Stimulated activated effector memory CD8-positive, alpha-beta T cell treated with anti-CD3 and anti-CD28 coated beads, Interleukin-12 subunit alpha, Interleukin-12 subunit beta, amount 100 ng/mL, for 72 hours (primary cell): ENCODE results near the gene PLA2G6.

Experiments
- ATAC-seq: fragments of 150-1000 bp; cut with Tn5 transposase; 2 replicates; pipeline ENCODE4 v1.10.0; 2021
- DNase-seq, 2 donors: peaks; one replicate each; pipeline ENCODE4 v3.0.0; 2021 to 2022; ENCODE audit warnings: low spot score in 2 of 2
- H3K27ac Mint-ChIP-seq: one replicate; pipeline ENCODE4 v1.8.0; 2022; ENCODE audit warnings: mild to moderate bottlenecking, mixed read lengths
- H3K36me3 Mint-ChIP-seq: one replicate; pipeline ENCODE4 v1.8.0; 2022; ENCODE audit warnings: mild to moderate bottlenecking, mixed read lengths
- H3K4me1 Mint-ChIP-seq: one replicate; pipeline ENCODE4 v1.8.0; 2022; ENCODE audit warnings: mixed read lengths
- H3K4me3 Mint-ChIP-seq: one replicate; pipeline ENCODE4 v1.8.0; 2022; ENCODE audit warnings: mild to moderate bottlenecking, mixed read lengths
- H3K9me3 Mint-ChIP-seq: one replicate; pipeline ENCODE4 v1.8.0; 2022; ENCODE audit warnings: mixed read lengths

Gene PLA2G6

DNA sequence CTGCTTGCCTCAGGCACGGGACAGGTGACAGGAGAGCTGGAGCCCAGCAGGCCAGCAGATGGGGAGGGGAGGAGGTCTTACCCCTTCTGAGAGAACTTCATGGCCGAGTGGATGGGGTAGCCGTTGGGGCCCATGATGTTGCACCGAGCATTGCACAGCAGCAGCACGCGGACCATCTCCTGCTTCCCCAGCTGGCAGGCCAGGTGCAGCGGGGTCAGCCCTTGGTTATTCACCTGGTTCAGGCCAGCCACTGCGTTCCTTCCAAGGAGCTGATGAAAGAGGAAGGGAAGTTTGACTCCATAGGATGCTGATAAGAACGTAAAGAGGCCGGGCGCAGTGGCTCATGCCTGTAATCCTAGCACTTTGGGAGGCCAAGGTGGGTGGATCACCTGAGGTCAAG lies 41.7 kb downstream of the PLA2G6 start:
- Mint-ChIP-seq H3K9me3 (no peaks in the 10 kb centered on the region), H3K4me1 (peaks cover 22% of the 10 kb centered on the region), H3K4me3 (no peak overlapping the region), H3K36me3 (peaks cover 37% of the 10 kb centered on the region), H3K27ac (no peak overlapping the region)
- DNase-seq, result no peak
- ATAC-seq, result no peak

DNA sequence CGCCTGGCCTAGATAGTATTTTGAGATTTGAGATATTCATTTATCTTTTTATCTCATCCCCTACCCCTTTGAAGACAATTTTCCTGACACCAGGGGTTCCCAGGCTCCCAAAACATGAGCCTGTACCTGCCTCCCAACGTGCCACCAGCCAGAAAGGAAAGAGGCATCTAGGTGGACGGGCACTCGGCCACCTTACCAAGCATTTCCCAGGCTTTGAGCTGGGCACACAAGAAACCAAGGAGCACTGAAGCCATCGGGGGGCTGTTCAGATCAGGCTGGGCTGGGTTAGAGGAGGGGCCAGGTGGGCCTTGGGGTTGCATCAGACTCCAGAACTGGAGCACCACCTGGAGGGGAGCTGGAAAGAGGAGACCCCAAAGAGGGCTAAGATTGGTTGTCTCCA lies 42.7 kb downstream of the PLA2G6 start:
- peaks cover 19% of the 10 kb centered on the region for H3K4me1 Mint-ChIP-seq
- no peak overlapping the region for H3K4me3 Mint-ChIP-seq
- H3K9me3 Mint-ChIP-seq, result no peaks in the 10 kb centered on the region
- DNase-seq, result no peak
- H3K27ac Mint-ChIP-seq, result no peak overlapping the region
- peaks cover 32% of the 10 kb centered on the region for H3K36me3 Mint-ChIP-seq
- ATAC-seq, result no peak

DNA sequence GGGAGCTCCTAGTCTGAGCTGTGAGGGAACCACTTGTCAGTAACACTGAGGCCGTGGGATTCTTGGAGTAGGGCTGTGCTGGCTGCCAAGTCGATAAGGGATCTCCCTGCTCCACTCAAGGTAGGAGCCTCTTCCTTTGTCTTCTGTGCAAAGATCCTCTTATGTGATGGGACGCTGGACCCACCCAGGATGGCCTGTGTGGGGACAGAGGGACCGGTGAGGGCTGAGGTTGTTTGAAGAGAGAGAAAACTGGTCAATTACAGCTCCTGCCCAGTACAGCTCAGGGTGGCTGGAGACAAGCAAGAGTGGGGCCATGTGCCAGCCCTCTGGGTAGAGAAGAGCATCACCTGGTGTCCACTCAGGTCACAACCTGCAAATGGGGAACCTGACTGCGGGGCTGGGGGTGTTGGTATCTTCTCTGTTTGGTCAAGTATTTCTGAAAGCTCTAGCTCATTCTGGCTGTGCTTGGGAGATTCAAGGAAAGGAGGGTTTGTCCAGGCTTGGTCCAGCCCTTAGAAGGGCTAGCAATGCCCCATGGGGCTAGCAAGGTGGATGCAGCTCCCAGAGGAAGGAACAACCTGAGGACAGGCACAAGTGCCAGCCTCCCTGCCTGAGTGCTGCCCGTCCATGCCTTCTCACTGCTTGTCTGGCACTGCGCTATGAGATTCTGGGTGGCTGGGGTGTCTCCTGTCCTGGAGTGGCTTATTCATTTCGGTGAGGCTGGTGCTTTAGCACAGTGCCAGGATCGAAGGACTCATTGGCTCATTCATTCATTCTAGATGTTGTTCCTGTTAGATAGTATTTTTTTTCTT lies 43.5 kb downstream of the PLA2G6 start:
- ATAC-seq (no peak), DNase-seq (no peak)
- peaks cover 10% of the 10 kb centered on the region for H3K4me1 Mint-ChIP-seq
- no peak overlapping the region for H3K4me3 Mint-ChIP-seq
- peaks cover 24% of the 10 kb centered on the region for H3K36me3 Mint-ChIP-seq
- no peaks in the 10 kb centered on the region for H3K9me3 Mint-ChIP-seq
- H3K27ac Mint-ChIP-seq, result peak overlapping the region; percentile 76

DNA sequence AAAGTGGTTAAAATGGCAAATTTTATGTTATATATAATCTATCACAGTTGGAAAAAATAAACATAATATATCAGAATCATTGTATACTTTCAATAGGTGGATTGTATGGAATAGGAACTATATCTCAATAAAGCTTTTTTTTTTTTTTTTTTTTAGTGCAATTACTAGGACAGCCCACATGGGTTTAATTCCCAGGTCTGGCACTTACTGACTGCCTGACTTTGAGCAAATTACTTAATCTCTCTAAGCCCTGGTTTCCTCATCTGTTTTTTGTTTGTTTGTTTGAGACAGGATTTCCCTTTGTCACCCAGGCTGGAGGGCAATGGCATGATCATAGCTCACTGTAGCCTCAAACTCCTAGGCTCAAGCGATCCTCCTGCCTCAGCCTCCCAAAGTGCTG lies 45.0 kb downstream of the PLA2G6 start:
- ATAC-seq (no peak), DNase-seq (no peak)
- peak overlapping the region; percentile 76 for H3K27ac Mint-ChIP-seq
- no peaks in the 10 kb centered on the region for H3K9me3 Mint-ChIP-seq
- no peak overlapping the region for H3K4me3 Mint-ChIP-seq
- H3K36me3 Mint-ChIP-seq, result peaks cover 32% of the 10 kb centered on the region
- peaks cover 7% of the 10 kb centered on the region for H3K4me1 Mint-ChIP-seq

DNA sequence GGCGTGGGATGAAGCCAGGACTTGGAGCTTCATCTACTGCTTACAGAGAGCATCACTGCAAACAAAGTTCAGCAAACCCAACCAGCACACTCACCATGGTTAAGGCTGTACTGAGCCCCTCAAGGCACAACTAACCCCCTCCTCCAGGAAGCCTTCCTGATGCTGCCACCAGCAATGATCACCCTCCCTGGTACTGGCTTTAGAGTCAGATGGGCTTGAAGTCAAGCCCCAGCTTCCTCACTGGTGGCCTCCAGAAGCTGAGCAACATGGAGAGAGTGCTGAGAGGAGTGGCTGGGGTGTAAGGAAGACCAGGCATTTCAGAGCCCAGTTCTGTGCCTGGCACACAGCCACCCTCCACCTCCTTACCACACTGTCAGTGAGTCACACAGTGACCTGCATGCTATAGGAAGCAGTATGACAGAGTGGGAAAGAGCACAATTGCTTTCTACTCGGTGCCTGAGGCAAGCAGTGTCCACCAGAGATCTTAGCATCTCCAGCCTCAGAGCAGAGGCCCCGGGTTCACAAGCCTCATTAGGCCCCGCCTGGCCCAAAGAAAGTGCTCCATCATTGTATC lies 46.4 kb downstream of the PLA2G6 start:
- H3K36me3 Mint-ChIP-seq, result peaks cover 34% of the 10 kb centered on the region
- H3K4me1 Mint-ChIP-seq, result peaks cover 7% of the 10 kb centered on the region
- no peak overlapping the region for H3K4me3 Mint-ChIP-seq
- peak overlapping the region; percentile 45 for H3K27ac Mint-ChIP-seq
- DNase-seq (no peak), ATAC-seq (peak; percentile 84)
- H3K9me3 Mint-ChIP-seq, result no peaks in the 10 kb centered on the region

DNA sequence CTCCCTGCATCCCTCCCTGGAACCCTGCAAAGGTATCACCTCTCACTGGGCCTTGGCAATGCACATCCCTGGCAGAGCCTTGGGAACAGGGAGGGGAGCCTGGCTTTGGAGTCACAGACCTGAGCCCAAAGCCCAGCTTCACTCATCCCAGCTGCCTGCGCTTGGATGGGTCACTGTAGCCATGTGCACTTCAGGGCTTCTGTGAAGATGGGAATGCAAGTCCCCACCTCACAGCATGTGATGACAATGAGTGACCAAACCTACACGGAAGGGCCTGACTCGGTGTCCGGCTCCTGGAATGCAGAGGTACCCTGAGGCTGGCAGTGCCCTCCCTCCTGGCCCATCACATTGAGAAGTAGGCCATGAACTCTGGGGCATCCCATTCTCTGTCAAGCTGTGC lies 48.3 kb downstream of the PLA2G6 start:
- H3K27ac Mint-ChIP-seq, result no peak overlapping the region
- no peak overlapping the region for H3K4me3 Mint-ChIP-seq
- peaks cover 24% of the 10 kb centered on the region for H3K36me3 Mint-ChIP-seq
- DNase-seq (no peak), ATAC-seq (no peak)
- H3K4me1 Mint-ChIP-seq, result peaks cover 7% of the 10 kb centered on the region
- H3K9me3 Mint-ChIP-seq, result no peaks in the 10 kb centered on the region

DNA sequence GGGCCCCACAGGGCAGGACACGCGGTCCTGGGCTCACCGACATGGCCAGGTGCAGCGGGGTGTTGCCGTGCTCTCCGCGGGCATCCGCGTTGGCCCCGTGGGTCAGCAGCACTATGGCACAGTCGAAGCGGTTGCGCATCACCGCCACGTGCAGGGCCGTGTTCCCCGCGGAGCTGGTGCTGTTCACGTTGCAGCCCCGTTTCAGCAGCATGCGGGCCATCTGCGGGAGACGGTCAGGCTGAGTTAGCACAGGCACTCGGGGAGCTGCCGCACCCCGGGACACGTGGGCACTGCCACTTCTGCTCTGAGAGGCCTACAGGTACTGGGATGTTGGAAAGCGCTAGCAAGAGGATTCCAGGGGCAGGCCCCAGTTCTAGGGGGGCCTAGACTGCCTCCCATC lies 48.8 kb downstream of the PLA2G6 start:
- ATAC-seq, result no peak
- H3K4me1 Mint-ChIP-seq, result peaks cover 7% of the 10 kb centered on the region

DNA sequence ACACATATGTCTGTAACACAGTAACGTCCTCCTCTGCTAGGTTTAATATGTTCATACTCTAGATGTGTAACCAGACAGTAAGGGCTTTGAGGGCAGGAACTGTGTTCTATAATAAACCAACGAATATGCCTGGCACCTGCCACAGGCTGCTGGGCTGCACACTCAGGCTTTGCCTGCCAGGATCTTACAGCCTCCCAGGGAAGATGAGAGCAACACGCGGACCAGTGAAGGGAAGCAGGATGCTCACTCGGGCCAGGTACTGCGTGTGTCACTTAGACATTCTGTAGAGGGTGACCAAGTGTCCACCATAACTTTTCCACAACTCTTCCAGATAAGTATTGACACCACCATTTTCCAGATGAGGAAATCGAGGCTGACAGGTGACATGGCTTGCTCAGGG lies 49.5 kb downstream of the PLA2G6 start:
- Mint-ChIP-seq H3K36me3 (peaks cover 19% of the 10 kb centered on the region), H3K4me3 (no peak overlapping the region), H3K27ac (no peak overlapping the region), H3K9me3 (no peaks in the 10 kb centered on the region), H3K4me1 (peaks cover 7% of the 10 kb centered on the region)
- no peak for DNase-seq
- ATAC-seq, result no peak

More for the DNA sequence above, 48.8 kb downstream of the PLA2G6 start:
- Mint-ChIP-seq H3K36me3 (peaks cover 22% of the 10 kb centered on the region), H3K4me3 (no peak overlapping the region), H3K27ac (no peak overlapping the region), H3K9me3 (no peaks in the 10 kb centered on the region)
- DNase-seq, result no peak

DNA sequence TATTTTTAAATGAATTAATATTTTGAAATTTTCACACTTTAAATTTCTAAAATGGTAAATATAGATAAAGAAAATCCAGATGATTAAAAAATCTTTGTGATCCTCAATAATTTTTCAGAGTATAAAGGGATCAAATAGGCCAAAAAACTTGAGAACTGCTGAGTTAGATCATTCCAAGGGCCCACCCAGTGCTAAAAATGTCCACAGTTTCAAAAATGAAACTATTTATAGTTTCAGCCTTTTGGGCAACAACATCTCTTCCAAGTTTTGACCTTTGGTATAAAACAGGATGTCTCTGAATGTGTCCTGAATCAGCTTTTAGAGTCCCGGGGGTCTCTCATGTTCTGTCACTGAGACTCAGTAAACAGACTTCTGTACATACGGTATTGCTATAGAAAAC lies 50.2 kb downstream of the PLA2G6 start:
- peaks cover 24% of the 10 kb centered on the region for H3K36me3 Mint-ChIP-seq
- H3K9me3 Mint-ChIP-seq, result no peaks in the 10 kb centered on the region

DNA sequence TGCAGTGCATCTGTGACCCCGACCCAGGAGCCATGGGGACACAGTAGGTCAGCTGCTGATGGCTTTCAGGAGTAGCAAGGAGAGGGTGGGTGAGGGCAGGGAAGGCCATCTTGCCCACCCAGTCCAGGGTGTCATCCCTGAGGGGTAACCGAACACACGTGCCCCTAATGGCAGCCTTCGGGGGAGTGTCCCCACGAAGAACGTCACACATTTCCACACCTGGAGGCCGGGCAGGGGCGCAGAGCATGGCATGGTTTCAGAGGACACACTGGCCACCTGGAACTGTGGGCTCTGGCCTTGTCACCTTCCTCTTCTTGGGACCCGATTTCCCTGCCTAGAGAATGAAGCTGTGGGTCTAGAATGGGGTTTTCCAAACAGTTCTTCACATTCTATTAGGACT lies 51.8 kb downstream of the PLA2G6 start:
- no peaks in the 10 kb centered on the region for H3K4me1 Mint-ChIP-seq
- H3K27ac Mint-ChIP-seq, result no peak overlapping the region
- DNase-seq (no peak), ATAC-seq (no peak)
- peaks cover 16% of the 10 kb centered on the region for H3K36me3 Mint-ChIP-seq
- no peak overlapping the region for H3K4me3 Mint-ChIP-seq
- H3K9me3 Mint-ChIP-seq, result no peaks in the 10 kb centered on the region

More for the DNA sequence above, 50.2 kb downstream of the PLA2G6 start:
- no peak overlapping the region for H3K4me3 Mint-ChIP-seq
- H3K27ac Mint-ChIP-seq, result no peak overlapping the region
- H3K4me1 Mint-ChIP-seq, result peaks cover 7% of the 10 kb centered on the region
- DNase-seq (no peak), ATAC-seq (no peak)

DNA sequence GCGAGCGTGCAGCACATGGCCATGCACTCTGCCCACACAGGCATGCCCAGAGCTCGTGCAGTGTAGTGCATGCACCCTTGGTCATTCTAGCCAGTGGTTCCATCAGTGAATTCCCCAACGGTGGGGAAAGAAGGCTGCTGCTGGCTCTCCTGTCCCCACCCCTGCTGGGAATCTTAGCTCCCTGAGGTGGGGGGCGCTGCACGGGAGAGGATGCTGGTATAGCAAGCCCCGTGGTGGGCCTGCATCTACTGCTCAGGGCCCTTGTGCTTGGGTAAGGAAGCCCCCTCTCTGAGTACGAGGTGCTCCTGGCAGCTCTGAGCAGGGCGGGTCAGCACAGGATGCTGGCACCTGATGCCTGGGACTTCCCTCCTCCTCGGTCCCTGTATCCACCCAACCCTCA lies 52.6 kb downstream of the PLA2G6 start:
- ATAC-seq, result no peak
- DNase-seq, result no peak
- no peak overlapping the region for H3K27ac Mint-ChIP-seq
- no peaks in the 10 kb centered on the region for H3K9me3 Mint-ChIP-seq
- no peak overlapping the region for H3K4me3 Mint-ChIP-seq
- peaks cover 6% of the 10 kb centered on the region for H3K4me1 Mint-ChIP-seq
- H3K36me3 Mint-ChIP-seq, result peaks cover 16% of the 10 kb centered on the region

DNA sequence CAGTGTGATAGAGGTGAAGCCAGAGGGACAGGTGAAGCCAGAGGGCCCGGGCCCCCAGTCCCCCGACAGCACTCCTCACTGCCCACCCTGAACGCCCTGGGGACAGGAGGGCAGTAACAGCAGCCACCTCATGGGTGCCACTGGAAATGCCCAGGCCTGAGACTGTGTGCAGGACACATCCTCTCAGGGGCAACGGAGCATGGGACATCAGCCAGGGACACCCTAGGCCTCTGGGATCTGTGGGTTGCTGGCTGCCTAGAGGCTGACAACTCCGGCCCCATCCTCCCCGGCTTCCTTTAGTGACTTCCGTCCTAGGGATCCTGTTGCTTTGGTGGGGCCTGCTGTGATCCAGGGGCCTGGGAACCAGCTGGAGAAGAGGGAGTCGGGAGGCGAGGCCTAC lies 53.8 kb downstream of the PLA2G6 start:
- Mint-ChIP-seq H3K27ac (peak overlapping the region; percentile 35), H3K36me3 (peaks cover 16% of the 10 kb centered on the region), H3K4me3 (no peak overlapping the region), H3K4me1 (peaks cover 6% of the 10 kb centered on the region), H3K9me3 (no peaks in the 10 kb centered on the region)
- DNase-seq, result no peak
- ATAC-seq, result no peak

DNA sequence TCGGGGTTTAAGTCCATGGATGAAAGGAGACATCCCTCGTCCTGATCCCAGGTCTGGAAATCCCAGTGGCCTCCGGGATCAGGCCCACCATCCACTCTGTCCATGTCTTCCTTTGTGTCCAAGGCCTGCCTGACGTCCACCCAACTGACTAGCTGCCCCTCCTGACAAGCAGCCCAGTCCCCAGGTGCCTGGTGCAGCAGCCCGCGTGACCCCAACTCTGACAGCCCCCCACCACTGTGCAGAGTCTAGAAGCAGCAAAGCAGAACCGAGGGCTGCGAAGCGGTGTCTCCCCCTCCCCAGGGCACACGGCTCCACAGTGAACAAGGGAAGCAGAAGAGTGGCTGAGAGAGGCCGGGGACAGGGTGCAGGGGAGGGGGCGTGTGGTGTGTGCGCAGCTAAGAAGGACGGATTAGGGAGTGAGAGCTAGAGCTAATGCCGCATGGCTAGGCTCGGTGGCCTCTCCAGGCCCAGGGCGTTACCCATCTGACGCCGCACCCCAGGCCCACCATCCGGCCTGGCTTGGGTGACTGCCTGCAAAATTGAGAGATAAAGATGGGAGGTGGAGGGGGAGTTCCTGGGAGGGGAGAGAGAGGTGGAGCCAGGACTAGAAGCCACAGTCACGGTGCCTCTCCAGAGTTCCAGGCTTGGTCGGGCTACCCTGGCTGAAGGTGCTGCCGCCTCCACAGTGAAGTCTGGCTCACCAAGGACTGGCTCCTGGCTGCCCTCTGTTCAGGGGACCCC lies 54.5 kb downstream of the PLA2G6 start:
- H3K4me3 Mint-ChIP-seq, result no peak overlapping the region
- H3K27ac Mint-ChIP-seq, result peak overlapping the region; percentile 35
- no peaks in the 10 kb centered on the region for H3K9me3 Mint-ChIP-seq
- H3K4me1 Mint-ChIP-seq, result peaks cover 6% of the 10 kb centered on the region
- ATAC-seq (no peak), DNase-seq (no peak)
- peaks cover 14% of the 10 kb centered on the region for H3K36me3 Mint-ChIP-seq

DNA sequence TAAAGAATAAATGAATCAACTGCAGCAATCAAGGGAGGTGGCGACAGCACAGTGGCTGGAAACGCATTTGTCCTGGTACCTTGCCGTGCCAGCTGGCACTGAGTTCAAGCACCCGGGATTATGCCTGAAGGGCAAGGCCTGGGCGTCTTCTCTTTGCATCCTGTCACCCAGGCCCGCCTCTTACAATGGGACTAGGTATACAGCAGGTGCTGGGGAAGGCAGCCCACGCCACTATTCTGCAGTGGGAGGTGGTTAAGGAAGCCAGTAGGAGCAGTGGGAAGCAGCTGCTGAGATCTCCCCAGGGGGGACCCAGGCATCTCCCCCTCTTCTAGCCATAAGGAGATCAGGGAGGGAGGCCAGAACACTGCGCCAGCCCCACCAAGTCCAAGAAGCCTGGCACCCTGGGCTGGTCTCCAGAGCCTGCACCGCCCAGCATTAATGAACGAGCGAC lies 55.9 kb downstream of the PLA2G6 start:
- H3K4me3 Mint-ChIP-seq, result no peak overlapping the region
- no peak overlapping the region for H3K27ac Mint-ChIP-seq
- DNase-seq, result no peak
- H3K36me3 Mint-ChIP-seq, result peaks cover 6% of the 10 kb centered on the region
- no peak for ATAC-seq
- peaks cover 6% of the 10 kb centered on the region for H3K4me1 Mint-ChIP-seq
- H3K9me3 Mint-ChIP-seq, result no peaks in the 10 kb centered on the region

DNA sequence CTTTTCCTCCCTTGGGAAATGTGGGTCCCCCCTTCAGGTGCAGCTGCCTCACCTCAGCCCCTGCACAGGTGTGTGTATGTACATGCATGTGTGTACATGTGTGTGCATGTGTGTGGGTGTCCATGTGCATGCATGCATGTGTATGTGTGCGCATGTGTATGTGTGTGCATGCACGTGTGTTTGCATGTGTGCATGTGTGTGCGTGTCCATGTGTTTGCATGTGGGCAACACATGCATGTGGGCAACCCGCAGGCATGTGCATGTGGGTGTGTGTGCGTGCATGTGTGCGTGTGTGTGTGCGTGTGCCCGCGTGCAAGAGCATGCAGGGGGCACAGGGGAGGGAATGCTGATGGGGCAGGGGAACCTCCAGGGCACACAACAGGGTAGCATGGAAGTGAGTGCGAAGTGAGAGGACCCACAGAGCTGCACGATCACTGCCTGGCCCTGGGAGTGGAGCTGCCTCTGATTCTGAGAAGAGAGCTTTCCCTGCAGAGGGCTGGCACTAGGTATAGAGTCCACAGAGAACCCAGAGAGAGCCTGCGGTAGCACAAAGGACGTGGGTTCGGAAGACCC lies 56.5 kb downstream of the PLA2G6 start:
- DNase-seq (no peak), ATAC-seq (no peak)
- Mint-ChIP-seq H3K4me3 (no peak overlapping the region), H3K9me3 (no peaks in the 10 kb centered on the region), H3K36me3 (peaks cover 6% of the 10 kb centered on the region), H3K27ac (no peak overlapping the region), H3K4me1 (peaks cover 6% of the 10 kb centered on the region)
